Measurements from ENCODE around the gene RNF152.

Gene RNF152

DNA sequence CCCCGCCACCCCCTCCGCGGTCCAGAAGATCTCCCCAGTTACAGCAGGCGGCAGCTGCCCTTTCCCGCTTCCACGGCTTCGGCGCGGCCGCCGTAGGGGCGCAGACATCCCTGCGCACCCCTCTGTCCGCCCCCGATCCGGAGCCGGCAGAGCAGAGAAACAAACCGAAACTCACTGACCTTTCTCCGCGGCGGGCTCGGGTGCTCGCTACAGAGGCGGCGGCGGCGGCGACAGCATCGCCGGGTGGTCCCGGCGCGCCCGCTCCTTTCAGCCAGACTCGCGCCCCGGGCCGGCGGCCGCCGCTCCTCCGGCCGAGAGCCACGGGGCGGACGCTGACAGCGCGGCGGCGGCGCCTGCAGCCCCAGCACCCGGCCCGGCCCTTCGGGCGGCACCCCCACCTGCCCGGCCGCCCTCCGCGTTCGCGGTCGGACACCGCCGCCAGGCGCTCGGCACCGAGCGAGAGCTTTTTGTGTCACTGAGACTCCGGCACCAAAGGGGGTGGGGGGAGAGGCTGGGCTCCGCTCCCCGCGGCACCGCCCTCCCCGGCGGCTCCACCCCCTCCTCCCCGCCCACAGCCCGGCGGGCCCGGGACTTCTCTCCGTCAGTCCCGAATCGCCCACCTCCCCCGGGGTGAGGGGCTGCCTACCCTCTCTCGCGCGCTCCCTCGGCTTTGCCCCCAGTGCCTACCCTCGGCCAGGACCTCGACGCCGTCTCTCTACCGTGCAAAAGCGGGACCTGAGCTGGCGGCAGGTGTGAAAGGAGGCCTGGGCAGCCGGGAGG, 1.4 kb upstream of the RNF152 start:
- DNase-seq: peak; percentile 79 to 93
- Histone ChIP-seq H3K27me3 (no peaks in the 10 kb centered on the region), H3K9me3 (no peaks in the 10 kb centered on the region), H3K4me1 (peaks cover 0 to 45% (median 19%) of the 10 kb centered on the region in 4 donors), H3K36me3 (peaks cover 11 to 17% (median 16%) of the 10 kb centered on the region in 3 donors), H3K4me3 (peak overlapping the region; percentile 92 to 93), H3K27ac (peak overlapping the region; percentile 92 to 93)
- intact Hi-C loops (cut with DNase I; ENCODE audit: low total_unique reads): loop anchor here (2.0 to 10.0 kb wide), 3 partner anchors 241 to 309 kb away; no protein-coding TSS in a partner anchor
- TF ChIP-seq, protein P1, sequence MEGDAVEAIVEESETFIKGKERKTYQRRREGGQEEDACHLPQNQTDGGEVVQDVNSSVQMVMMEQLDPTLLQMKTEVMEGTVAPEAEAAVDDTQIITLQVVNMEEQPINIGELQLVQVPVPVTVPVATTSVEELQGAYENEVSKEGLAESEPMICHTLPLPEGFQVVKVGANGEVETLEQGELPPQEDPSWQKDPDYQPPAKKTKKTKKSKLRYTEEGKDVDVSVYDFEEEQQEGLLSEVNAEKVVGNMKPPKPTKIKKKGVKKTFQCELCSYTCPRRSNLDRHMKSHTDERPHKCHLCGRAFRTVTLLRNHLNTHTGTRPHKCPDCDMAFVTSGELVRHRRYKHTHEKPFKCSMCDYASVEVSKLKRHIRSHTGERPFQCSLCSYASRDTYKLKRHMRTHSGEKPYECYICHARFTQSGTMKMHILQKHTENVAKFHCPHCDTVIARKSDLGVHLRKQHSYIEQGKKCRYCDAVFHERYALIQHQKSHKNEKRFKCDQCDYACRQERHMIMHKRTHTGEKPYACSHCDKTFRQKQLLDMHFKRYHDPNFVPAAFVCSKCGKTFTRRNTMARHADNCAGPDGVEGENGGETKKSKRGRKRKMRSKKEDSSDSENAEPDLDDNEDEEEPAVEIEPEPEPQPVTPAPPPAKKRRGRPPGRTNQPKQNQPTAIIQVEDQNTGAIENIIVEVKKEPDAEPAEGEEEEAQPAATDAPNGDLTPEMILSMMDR (IDR thresholded peaks at IDR 0.05): peak; percentile 46 to 50

DNA sequence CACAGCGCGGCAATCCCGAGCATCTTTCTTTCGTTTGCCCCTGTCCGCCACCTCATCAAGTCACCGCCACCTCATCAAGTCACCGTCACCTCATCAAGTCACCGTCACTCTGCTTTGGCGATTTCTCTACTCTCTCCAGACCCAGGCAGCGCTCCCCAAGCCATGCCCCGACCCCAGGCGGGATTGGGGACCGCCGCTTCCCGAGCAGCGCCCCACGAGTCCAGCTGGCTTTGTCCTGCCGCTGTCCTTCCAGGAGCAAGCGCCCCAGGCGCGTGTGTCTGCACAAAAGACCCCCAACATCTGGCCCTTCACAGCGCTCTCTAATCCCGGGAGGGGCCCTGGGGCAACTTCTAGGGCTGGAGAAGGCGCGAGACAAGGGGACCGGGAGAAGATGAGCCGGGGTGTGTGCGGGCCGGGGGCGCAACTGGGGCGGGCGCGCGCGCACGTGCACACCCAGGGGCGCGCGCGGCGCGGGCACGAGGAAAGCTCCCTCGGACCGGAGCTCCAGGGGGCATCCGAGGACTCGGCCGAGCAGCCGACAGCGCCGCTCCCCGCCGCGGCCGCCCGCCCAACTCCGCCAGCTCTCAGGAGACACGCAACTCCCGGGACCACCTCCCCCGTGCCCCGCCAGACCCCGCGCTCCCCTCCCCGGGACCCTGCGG, 633 bp upstream of the RNF152 start:
- H3K4me3 ChIP-seq: peak overlapping the region; percentile 92 to 93
- peak overlapping the region; percentile 92 to 93 for H3K27ac ChIP-seq
- H3K27me3 ChIP-seq: no peaks in the 10 kb centered on the region
- H3K4me1 ChIP-seq: peaks cover 0 to 53% (median 23%) of the 10 kb centered on the region in 4 donors
- H3K9me3 ChIP-seq: no peaks in the 10 kb centered on the region
- peaks cover 11 to 19% (median 17%) of the 10 kb centered on the region in 3 donors for H3K36me3 ChIP-seq
- intact Hi-C loops (cut with DNase I; ENCODE audit: low total_unique reads): loop anchor here (10.0 kb wide), 2 partner anchors 241 to 309 kb away; no protein-coding TSS in a partner anchor
- TF ChIP-seq, protein P1 (IDR thresholded peaks at IDR 0.05): no peak
- peak; percentile 28 to 81 for DNase-seq

DNA sequence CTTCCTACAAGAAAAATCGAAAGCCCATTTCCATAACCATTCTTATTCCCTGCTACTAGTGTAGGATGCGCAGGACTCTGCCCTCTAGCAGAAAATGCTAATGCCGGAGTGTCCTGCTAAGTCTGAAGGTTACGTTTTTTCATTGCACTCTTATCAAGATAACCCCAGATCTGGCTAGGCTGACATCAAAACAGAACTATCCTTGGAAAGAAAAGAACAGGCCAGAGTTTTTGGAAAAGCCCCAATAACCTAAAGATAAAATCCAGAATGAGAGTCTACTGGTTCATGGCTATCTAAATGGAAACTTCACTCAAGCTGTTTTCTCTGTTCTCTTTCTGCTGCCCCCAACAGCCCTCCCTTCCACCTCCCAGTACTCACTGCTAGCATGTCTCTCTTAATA, 913 bp downstream of the RNF152 start:
- peaks cover 21 to 23% (median 23%) of the 10 kb centered on the region in 3 donors for H3K36me3 ChIP-seq
- H3K4me3 ChIP-seq: peak overlapping the region; percentile 92 to 93
- H3K27ac ChIP-seq: peak overlapping the region; percentile 92 to 93
- TF ChIP-seq, protein P1 (IDR thresholded peaks at IDR 0.05): no peak
- DNase-seq: no peak
- peaks cover 0 to 66% (median 24%) of the 10 kb centered on the region in 4 donors for H3K4me1 ChIP-seq
- no peaks in the 10 kb centered on the region for H3K27me3 ChIP-seq
- H3K9me3 ChIP-seq: no peaks in the 10 kb centered on the region
- intact Hi-C loops (cut with DNase I; ENCODE audit: low total_unique reads): loop anchor here (10.0 kb wide), 2 partner anchors 243 to 307 kb away; no protein-coding TSS in a partner anchor

DNA sequence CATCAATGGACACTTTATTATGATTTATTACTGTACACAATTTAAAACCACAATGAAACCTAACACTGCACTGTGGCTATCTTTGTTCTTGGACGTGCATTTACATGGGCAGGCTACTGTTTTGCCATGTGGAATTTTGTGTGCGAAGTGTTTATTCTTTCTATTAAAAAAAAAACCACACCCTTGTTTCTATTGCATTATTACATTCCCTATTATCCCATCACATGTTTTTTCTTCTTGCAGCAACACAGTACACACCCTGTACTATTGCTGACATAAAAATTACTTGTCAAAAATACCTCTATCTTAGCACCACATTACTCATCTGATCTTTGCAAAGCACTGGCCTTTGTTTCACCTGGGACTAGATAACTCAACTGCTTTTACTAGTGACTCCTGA, 1.5 kb downstream of the RNF152 start:
- H3K4me3 ChIP-seq: peak overlapping the region; percentile 92 to 93
- no peak for DNase-seq
- no peaks in the 10 kb centered on the region for H3K27me3 ChIP-seq
- H3K27ac ChIP-seq: peak overlapping the region; percentile 92 to 93
- peaks cover 0 to 65% (median 22%) of the 10 kb centered on the region in 4 donors for H3K4me1 ChIP-seq
- peaks cover 21 to 29% (median 24%) of the 10 kb centered on the region in 3 donors for H3K36me3 ChIP-seq
- intact Hi-C loops (cut with DNase I; ENCODE audit: low total_unique reads): loop anchor here (10.0 kb wide), 2 partner anchors 244 to 306 kb away; no protein-coding TSS in a partner anchor
- no peaks in the 10 kb centered on the region for H3K9me3 ChIP-seq
- TF ChIP-seq, protein P1 (IDR thresholded peaks at IDR 0.05): no peak

DNA sequence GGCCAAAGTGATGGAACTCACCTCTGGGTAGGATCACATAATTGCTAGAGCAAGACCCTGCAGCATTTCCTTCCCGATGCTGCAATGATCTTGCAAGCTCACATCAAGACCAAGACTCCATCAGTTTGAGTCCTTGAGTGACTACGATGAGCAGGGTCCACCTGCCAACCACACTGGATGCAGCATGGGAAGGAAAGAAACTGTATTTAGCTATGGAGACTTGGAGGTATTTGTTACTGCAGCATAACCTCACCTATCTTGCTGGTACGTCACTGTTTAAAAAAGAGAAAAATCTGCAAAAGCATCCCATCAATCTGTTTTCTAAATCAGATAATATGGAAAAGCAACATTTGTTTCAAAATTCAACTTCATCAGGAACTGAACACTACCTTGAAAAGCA, 2.5 kb downstream of the RNF152 start:
- Histone ChIP-seq H3K4me3 (no peak overlapping the region), H3K27ac (peak overlapping the region in 1 of 2 donors; percentile 93), H3K27me3 (no peaks in the 10 kb centered on the region), H3K9me3 (no peaks in the 10 kb centered on the region), H3K4me1 (peaks cover 0 to 70% (median 22%) of the 10 kb centered on the region in 4 donors), H3K36me3 (peaks cover 21 to 30% (median 24%) of the 10 kb centered on the region in 3 donors)
- TF ChIP-seq, protein P1 (IDR thresholded peaks at IDR 0.05): no peak
- DNase-seq: no peak
- intact Hi-C loops (cut with DNase I; ENCODE audit: low total_unique reads): loop anchor here (10.0 kb wide), 2 partner anchors 244 to 306 kb away; no protein-coding TSS in a partner anchor

Data from tibial artery (tissue), 4 donors.